Measurements from ENCODE around the gene CDC42. TPM values are rescaled to one million over a fixed set of nuclear protein-coding genes. Genes with fewer than 3 reads are reported as not detected.
A peak's percentile ranks its signal among the peaks of the same experiment; 100 is the strongest.

The CDC42 gene
- polyA plus RNA-seq, 3 donors: 210 to 731 (median 606) TPM

- Histone ChIP-seq H3K4me1 (ENCODE audit: control insufficient read depth in 1 of 2, insufficient read depth in 2 of 2, low read length in 2 of 2) (peaks cover 0 to 2% of the 10 kb centered on the region in 2 donors), H3K4me2 (replicated peaks; ENCODE audit: extremely low read depth, low read length, poor library complexity, severe bottlenecking) (no peak overlapping the region), H3K4me3 (replicated peaks in 1 of 3; ENCODE audit: low read depth in 2 of 3, low read length in 3 of 3) (no peak overlapping the region), H2AFZ (ENCODE audit: insufficient read depth, low read depth, low read length, poor library complexity, severe bottlenecking) (no peak overlapping the region), H3K27me3 (ENCODE audit: control insufficient read depth in 2 of 2, insufficient read depth in 2 of 2, low read length in 2 of 2) (no peaks in the 10 kb centered on the region), H3K27ac (ENCODE audit: low read depth in 1 of 2, low read length in 2 of 2) (no peak overlapping the region), H3K9me3 (replicated peaks in 1 of 2; ENCODE audit: control insufficient read depth in 1 of 2, insufficient read depth in 1 of 2, low read length in 2 of 2) (no peaks in the 10 kb centered on the region), H3K9ac (ENCODE audit: insufficient read depth, low read length, poor library complexity, severe bottlenecking) (no peak overlapping the region), H4K20me1 (ENCODE audit: insufficient read depth, low read length) (peaks cover 25% of the 10 kb centered on the region), H3K79me2 (ENCODE audit: insufficient read depth, low read length) (no peaks in the 10 kb centered on the region), H3K36me3 (replicated peaks in 1 of 2; ENCODE audit: control insufficient read depth in 1 of 2, insufficient read depth in 2 of 2, low read length in 2 of 2) (no peaks in the 10 kb centered on the region)
- Mint-ChIP-seq H3K36me3 (no peaks in the 10 kb centered on the region), H3K27ac (no peak overlapping the region), H3K27me3 (ENCODE audit: low read depth in 3 of 3) (peaks cover 0 to 1% (median 0%) of the 10 kb centered on the region in 3 donors), H3K4me1 (peaks cover 12% of the 10 kb centered on the region), H3K9me3 (no peaks in the 10 kb centered on the region), H3K4me3 (no peak overlapping the region)
- no peak for DNase-seq
- WGBS (ENCODE audit: insufficient coverage): 96% methylated on average over 3 of the region's 6 CpGs
- TF ChIP-seq CTCF (IDR thresholded peaks at IDR 0.05): no peak
- intact Hi-C loops (cut with micrococcal nuclease): loop anchor here in 1 of 2 donors (10.0 kb wide), 1 partner anchor 518 kb away; the partner anchor contains the start of gene C1QC
Measured at GRCh38 chr1:22127248-22127647, 74.7 kb downstream of the CDC42 start.

- Histone ChIP-seq H3K79me2 (ENCODE audit: insufficient read depth, low read length) (no peaks in the 10 kb centered on the region), H3K36me3 (replicated peaks in 1 of 2; ENCODE audit: control insufficient read depth in 1 of 2, insufficient read depth in 2 of 2, low read length in 2 of 2) (no peaks in the 10 kb centered on the region), H3K4me1 (ENCODE audit: control insufficient read depth in 1 of 2, insufficient read depth in 2 of 2, low read length in 2 of 2) (peaks cover 0 to 2% of the 10 kb centered on the region in 2 donors), H3K27ac (ENCODE audit: low read depth in 1 of 2, low read length in 2 of 2) (no peak overlapping the region), H3K9ac (ENCODE audit: insufficient read depth, low read length, poor library complexity, severe bottlenecking) (no peak overlapping the region), H2AFZ (ENCODE audit: insufficient read depth, low read depth, low read length, poor library complexity, severe bottlenecking) (no peak overlapping the region), H4K20me1 (ENCODE audit: insufficient read depth, low read length) (peaks cover 21% of the 10 kb centered on the region), H3K4me2 (replicated peaks; ENCODE audit: extremely low read depth, low read length, poor library complexity, severe bottlenecking) (no peak overlapping the region), H3K4me3 (replicated peaks in 1 of 3; ENCODE audit: low read depth in 2 of 3, low read length in 3 of 3) (no peak overlapping the region), H3K9me3 (replicated peaks in 1 of 2; ENCODE audit: control insufficient read depth in 1 of 2, insufficient read depth in 1 of 2, low read length in 2 of 2) (no peaks in the 10 kb centered on the region), H3K27me3 (ENCODE audit: control insufficient read depth in 2 of 2, insufficient read depth in 2 of 2, low read length in 2 of 2) (no peaks in the 10 kb centered on the region)
- peaks cover 12% of the 10 kb centered on the region for H3K4me1 Mint-ChIP-seq
- no peaks in the 10 kb centered on the region for H3K9me3 Mint-ChIP-seq
- H3K4me3 Mint-ChIP-seq: no peak overlapping the region
- peaks cover 0 to 1% (median 0%) of the 10 kb centered on the region in 3 donors for H3K27me3 Mint-ChIP-seq (ENCODE audit: low read depth in 3 of 3)
- WGBS (ENCODE audit: insufficient coverage): 90% methylated on average over 1 of the region's 3 CpGs
- intact Hi-C loops (cut with micrococcal nuclease): loop anchor here in 1 of 2 donors (10.0 kb wide), 1 partner anchor 517 kb away; the partner anchor contains the start of gene C1QC
- H3K27ac Mint-ChIP-seq: peak overlapping the region in 1 of 7 donors; percentile 59
- no peak for DNase-seq
- H3K36me3 Mint-ChIP-seq: no peaks in the 10 kb centered on the region
- TF ChIP-seq CTCF (IDR thresholded peaks at IDR 0.05): no peak
Measured at GRCh38 chr1:22127731-22128130, 75.2 kb downstream of the CDC42 start.
